Measurements from ENCODE around the gene TRAPPC11. TPM values are rescaled to one million over a fixed set of nuclear protein-coding genes. Genes with fewer than 3 reads are reported as not detected.

Gene TRAPPC11
- total RNA-seq, 1 donor from 2014 or later: 33.5 TPM

DNA sequence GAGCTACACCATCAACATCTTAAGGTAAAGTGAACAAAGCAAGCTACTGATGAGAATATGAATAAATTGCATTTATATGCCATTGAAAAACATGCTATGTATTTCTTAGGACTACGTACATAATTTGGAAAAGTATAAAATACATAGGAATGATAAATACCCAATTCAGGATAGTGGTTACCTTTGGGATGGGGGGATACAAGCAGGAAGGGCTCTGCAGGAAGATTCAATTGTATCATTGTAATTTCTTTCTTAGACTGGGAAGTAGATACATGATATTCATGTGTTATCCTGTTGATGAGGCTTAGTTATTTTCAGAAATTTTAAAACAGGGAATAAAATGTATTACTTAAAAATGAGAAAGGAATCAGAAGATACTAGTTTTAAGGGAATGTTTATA is 43.4 kb downstream of the TRAPPC11 start:
- Mint-ChIP-seq H3K27ac (ENCODE audit: unreplicated experiment) (no peak overlapping the region), H3K9me3 (ENCODE audit: unreplicated experiment) (no peaks in the 10 kb centered on the region), H3K27me3 (ENCODE audit: unreplicated experiment) (peaks cover 2% of the 10 kb centered on the region), H3K4me3 (ENCODE audit: unreplicated experiment) (no peak overlapping the region), H3K36me3 (ENCODE audit: low read depth, unreplicated experiment) (peaks cover 44% of the 10 kb centered on the region), H3K4me1 (ENCODE audit: unreplicated experiment) (no peaks in the 10 kb centered on the region)
- DNase-seq (ENCODE audit: low spot score): no peak
- TF ChIP-seq, protein P1, sequence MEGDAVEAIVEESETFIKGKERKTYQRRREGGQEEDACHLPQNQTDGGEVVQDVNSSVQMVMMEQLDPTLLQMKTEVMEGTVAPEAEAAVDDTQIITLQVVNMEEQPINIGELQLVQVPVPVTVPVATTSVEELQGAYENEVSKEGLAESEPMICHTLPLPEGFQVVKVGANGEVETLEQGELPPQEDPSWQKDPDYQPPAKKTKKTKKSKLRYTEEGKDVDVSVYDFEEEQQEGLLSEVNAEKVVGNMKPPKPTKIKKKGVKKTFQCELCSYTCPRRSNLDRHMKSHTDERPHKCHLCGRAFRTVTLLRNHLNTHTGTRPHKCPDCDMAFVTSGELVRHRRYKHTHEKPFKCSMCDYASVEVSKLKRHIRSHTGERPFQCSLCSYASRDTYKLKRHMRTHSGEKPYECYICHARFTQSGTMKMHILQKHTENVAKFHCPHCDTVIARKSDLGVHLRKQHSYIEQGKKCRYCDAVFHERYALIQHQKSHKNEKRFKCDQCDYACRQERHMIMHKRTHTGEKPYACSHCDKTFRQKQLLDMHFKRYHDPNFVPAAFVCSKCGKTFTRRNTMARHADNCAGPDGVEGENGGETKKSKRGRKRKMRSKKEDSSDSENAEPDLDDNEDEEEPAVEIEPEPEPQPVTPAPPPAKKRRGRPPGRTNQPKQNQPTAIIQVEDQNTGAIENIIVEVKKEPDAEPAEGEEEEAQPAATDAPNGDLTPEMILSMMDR (IDR thresholded peaks at IDR 0.05; ENCODE audit: unreplicated experiment): no peak

GRCh38 chr4:183714626-183715025 is 55.5 kb downstream of the TRAPPC11 start:
- H3K4me1 Mint-ChIP-seq (ENCODE audit: unreplicated experiment): no peaks in the 10 kb centered on the region
- DNase-seq (ENCODE audit: low spot score): no peak
- H3K27me3 Mint-ChIP-seq (ENCODE audit: unreplicated experiment): no peaks in the 10 kb centered on the region
- H3K36me3 Mint-ChIP-seq (ENCODE audit: low read depth, unreplicated experiment): peaks cover 7% of the 10 kb centered on the region
- TF ChIP-seq, protein P1 (IDR thresholded peaks at IDR 0.05; ENCODE audit: unreplicated experiment): no peak
- H3K4me3 Mint-ChIP-seq (ENCODE audit: unreplicated experiment): no peak overlapping the region
- no peaks in the 10 kb centered on the region for H3K9me3 Mint-ChIP-seq (ENCODE audit: unreplicated experiment)
- H3K27ac Mint-ChIP-seq (ENCODE audit: unreplicated experiment): no peak overlapping the region

DNA sequence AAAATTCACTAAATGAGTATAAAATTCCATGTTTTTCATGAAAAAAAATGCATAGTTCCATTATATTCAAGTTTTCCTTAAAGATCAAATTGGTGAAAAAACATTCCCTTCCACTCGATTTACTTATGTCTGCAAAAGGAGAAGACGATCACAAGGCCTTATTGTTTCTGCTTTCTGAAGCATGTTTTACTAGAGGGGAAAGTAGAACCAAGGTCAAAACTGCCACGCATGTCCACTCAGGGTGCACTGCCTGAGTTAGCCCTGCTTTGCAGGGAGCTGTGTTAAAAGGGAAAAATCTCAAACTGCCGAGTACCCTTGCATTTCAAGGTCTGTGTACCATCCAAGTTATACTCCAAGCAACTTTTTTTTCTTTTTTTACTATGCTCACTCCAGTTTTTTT is 57.2 kb downstream of the TRAPPC11 start:
- Mint-ChIP-seq H3K36me3 (ENCODE audit: low read depth, unreplicated experiment) (peaks cover 3% of the 10 kb centered on the region), H3K27me3 (ENCODE audit: unreplicated experiment) (no peaks in the 10 kb centered on the region), H3K27ac (ENCODE audit: unreplicated experiment) (no peak overlapping the region), H3K4me1 (ENCODE audit: unreplicated experiment) (no peaks in the 10 kb centered on the region), H3K4me3 (ENCODE audit: unreplicated experiment) (no peak overlapping the region), H3K9me3 (ENCODE audit: unreplicated experiment) (no peaks in the 10 kb centered on the region)
- TF ChIP-seq, protein P1 (IDR thresholded peaks at IDR 0.05; ENCODE audit: unreplicated experiment): no peak
- DNase-seq (ENCODE audit: low spot score): no peak

DNA sequence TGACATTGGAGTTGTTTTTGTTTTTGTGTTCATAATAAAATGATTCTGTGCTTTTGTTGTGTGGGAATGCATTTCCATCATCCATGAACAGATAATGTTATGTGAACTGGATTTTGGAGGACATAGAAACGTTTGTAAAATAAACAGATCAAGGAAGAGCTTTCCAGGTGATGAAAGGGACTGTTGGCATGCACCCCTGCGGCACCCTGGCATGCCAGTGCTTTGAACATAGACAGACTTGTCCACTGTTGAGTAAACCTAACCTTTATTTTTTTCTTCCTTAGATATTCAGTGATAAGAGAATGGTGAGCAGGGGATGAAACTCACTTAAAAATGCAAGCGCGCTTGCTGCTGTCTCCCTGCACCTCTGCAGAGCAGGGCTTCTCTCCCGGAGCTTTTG is 59.8 kb downstream of the TRAPPC11 start:
- DNase-seq (ENCODE audit: low spot score): no peak
- Mint-ChIP-seq H3K4me3 (ENCODE audit: unreplicated experiment) (no peak overlapping the region), H3K27me3 (ENCODE audit: unreplicated experiment) (peaks cover 5% of the 10 kb centered on the region), H3K4me1 (ENCODE audit: unreplicated experiment) (peaks cover 3% of the 10 kb centered on the region), H3K27ac (ENCODE audit: unreplicated experiment) (no peak overlapping the region), H3K36me3 (ENCODE audit: low read depth, unreplicated experiment) (no peaks in the 10 kb centered on the region), H3K9me3 (ENCODE audit: unreplicated experiment) (no peaks in the 10 kb centered on the region)
- TF ChIP-seq, protein P1 (IDR thresholded peaks at IDR 0.05; ENCODE audit: unreplicated experiment): no peak

DNA sequence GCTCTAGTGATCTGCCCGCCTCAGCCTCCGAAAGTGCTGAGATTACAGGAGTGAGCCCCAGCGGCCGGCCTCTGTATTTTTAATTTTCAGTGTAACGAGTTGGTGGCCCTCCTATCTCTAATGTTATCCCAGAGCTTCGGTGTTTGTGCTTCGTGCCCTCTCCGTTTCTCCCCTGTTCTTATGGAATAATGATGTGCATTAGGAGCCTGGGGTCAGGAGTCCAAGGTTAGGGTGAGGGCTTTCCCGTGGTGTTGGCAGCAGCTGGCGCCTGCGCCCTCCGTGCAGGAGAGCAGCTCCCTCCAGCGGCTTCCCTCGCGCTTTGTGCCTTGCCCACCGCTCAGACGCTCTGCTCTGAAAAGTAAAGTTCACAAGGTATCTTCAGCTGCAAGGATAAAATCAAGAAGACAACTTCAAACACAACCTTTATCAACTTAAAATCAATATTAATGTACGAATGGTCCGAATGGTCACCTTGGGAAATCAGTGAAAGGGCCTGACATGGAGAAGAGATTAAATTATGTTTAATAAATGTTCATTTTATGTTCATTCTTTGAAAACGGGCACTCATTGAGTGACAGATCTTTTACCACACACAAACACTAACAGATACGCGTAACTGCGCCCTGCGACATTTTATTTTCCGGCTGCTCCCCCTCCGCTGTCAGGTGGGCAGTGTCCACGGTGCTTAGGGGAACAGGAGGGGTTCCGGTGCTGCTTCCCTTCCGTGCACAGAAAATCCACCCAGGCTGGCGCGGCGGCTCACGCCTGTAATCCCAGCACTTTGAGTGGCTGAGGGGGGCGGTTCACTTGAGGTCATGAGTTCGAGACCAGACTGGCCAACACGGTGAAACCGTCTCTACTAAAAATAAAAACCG is 62.4 kb downstream of the TRAPPC11 start:
- Mint-ChIP-seq H3K27ac (ENCODE audit: unreplicated experiment) (no peak overlapping the region), H3K9me3 (ENCODE audit: unreplicated experiment) (no peaks in the 10 kb centered on the region), H3K36me3 (ENCODE audit: low read depth, unreplicated experiment) (no peaks in the 10 kb centered on the region), H3K4me3 (ENCODE audit: unreplicated experiment) (peak overlapping the region; percentile 6), H3K4me1 (ENCODE audit: unreplicated experiment) (peaks cover 3% of the 10 kb centered on the region), H3K27me3 (ENCODE audit: unreplicated experiment) (peaks cover 5% of the 10 kb centered on the region)
- TF ChIP-seq, protein P1 (IDR thresholded peaks at IDR 0.05; ENCODE audit: unreplicated experiment): no peak
- DNase-seq (ENCODE audit: low spot score): peak; percentile 28

All from endothelial cell (in vitro differentiated cells).